ENCODE measurements around the gene PITRM1.
A peak's percentile ranks its signal among the peaks of the same experiment; 100 is the strongest.
"Not testable (repeated sequence)": the region's sequence is repeated elsewhere in the genome, so short reads cannot be mapped to it uniquely, and the experiment has no call there.

The PITRM1 gene

DNA sequence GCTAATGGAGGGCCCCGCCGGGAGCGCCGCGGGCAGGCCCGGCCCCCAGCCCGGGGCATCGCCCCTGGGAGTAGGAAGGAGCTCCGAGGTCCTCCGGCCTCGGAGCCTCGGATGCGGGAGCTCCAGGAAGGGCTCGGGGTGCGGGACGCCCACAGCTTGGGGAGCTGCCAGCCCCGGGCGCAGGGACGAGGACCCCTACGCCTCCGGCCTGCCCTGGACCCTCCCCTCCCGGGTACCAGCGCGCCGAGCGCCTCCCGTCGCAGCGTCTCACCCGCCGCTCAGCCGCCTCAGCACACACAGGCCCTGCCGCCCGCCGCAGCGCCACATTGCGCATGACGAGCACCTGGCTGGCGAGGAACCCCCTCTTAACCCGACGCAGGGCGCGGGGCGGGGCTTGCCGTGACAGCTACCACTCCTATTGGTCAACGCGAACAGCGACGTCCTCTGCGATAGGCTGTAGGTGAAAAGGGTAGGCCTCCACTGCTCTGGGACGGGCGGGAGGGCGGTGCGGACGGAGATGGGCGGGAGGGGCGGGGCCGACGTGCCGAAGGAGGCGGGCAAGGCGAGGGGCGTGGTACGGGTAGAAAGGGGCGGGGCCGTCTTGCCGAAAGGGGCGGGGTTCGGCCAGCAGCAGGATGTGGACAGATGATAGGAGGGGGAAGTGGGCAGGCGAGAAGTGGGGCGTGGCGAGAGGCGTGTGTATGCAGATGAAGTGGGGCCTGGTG is at the start of gene PITRM1:
PITRM1 (minus strand) TSS at position 337 of the 725 bp plus-strand sequence; CDS start at position 327, 10 bp downstream.
- DNase-seq = peak; percentile 99

DNA sequence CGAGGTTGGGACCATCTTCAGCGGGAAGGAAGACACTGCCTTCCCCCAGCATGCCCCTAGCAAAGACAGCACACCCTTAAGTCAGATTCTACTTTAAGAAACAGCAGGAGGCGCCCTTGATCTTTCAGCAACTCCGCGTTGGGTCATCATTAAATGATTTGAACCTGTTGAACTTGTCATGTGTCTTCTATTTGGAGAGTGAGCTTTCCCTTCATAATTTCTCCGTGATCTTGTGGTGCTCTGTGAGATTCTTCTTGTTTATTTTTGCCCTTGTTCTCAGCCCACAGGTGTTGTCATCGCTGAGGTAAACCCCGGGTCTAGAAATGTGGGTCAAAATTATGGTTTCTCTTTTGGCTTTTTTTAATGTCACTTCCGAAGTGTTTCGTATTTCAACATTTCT is 49.5 kb upstream of the PITRM1 start:
- DNase-seq = no peak

GRCh38 chr10:3221601-3222000 is 49.0 kb upstream of the PITRM1 start:
- DNase-seq = not testable (repeated sequence)

DNA sequence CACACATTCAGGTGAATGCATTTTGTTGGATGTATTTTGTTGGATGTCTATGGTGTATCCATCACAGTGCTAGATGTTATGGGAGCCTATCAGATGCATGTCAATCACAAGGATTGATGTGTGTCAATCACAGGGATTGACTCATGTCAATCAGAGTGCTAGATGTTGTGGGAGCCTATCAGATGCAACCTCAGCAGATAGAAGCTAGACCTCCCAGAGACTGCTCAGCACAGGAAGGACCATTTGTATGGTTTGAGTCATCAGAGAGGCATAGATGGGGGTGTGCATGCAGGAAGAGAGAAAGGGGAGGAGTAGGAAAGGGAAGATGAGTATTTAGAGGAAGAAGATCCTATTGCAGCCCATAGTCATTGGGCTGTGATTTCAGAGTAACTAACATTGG is 48.3 kb upstream of the PITRM1 start:
- DNase-seq = no peak

DNA sequence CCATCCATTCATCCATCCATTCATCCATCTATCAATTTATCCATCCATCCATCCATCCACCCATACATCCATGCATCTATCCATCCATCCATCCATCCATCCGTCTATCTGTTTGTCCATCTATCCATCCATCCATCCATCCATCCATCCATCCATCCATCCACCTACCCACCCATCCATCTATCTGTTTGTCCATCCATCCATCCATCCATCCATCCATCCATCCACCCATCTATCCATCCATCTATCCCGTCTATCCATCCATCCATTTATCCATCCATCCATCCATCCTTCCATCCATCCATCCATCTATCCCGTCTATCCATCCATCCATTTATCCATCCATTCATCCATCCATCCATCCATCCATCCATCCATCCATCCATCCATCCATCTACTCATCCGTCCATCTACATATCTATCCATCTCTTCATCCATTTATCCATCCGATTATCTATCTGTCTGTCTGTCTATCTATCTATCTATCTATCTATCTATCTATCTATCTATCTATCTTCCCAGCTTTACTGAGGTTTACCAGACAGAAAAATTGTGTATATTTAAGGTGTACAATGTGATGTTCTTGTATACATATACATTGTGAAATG is 46.5 kb upstream of the PITRM1 start:
- DNase-seq = not testable (repeated sequence)

- DNase-seq = no peak
Measured at GRCh38 chr10:3217853-3218252, 45.3 kb upstream of the PITRM1 start.

GRCh38 chr10:3217301-3217700 is 44.7 kb upstream of the PITRM1 start:
- DNase-seq = no peak

DNA sequence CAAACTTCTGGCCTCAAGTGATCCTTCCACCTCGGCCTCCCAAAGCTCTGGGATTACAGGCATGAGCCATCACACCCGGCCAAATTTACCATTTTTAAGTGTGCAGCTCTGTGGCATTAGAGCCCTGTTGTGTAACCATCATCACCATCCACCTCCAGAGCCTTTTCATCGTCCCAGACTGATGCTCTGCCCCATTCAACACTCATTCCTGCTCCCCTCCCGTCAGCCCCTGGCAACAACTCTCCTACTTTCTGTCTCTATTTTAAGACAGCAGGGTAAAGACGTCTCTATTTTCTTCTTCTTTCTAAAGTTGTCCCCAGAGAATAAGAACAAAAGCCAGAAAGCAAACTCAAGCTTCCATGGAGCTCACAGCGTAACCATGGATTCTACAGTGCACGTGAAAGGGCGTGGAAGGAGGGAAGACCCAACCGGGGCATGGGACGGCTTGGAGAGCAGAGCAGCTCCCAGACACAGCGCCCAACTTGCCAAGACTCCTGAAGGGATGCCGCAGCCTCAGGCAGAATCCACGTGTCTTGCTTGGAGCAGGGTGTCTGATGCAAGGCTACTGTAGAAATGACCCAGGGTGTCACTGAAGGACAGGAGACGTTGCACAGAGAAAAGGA is 42.7 kb upstream of the PITRM1 start:
- DNase-seq = no peak

DNA sequence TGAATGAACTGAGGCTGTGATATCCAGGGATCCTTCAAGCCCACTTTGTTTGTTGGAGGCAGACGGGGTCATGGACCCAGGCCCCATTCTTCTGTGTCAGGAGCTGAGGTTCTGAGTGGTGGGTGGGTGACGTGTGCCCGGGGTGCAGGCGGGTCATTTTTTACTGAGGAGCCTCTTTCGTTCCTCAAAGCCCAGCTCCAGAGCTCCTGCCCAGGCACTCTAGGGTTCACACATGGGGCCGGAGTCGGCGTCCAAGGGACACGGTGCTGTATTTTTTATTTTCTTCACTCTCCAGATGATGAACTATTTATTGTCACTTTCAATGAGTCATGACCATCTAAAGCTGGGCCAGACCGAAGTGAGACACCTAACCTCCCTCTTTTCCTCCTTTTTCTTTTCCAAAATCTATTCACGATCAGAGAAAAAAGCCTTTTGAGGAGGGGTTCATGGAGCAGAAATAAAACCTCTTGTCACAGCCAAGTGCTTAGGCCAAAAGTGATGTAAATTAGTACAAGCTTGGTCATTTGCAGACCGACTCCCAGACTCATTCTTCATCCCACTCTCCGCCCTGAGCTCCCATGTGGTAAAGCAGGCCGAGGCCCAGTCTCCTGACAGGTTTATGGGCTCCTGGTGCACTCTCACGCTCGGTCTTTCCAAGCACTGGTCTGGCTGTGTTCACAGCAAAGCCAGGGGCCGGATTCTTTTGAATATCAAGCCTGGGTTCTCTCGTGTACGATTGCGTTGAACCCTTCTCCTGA is 41.4 kb upstream of the PITRM1 start:
- DNase-seq = no peak

- no peak for DNase-seq
Measured at GRCh38 chr10:3213208-3213607, 40.6 kb upstream of the PITRM1 start.

GRCh38 chr10:3210251-3210877 is 37.8 kb upstream of the PITRM1 start:
- DNase-seq = no peak

DNA sequence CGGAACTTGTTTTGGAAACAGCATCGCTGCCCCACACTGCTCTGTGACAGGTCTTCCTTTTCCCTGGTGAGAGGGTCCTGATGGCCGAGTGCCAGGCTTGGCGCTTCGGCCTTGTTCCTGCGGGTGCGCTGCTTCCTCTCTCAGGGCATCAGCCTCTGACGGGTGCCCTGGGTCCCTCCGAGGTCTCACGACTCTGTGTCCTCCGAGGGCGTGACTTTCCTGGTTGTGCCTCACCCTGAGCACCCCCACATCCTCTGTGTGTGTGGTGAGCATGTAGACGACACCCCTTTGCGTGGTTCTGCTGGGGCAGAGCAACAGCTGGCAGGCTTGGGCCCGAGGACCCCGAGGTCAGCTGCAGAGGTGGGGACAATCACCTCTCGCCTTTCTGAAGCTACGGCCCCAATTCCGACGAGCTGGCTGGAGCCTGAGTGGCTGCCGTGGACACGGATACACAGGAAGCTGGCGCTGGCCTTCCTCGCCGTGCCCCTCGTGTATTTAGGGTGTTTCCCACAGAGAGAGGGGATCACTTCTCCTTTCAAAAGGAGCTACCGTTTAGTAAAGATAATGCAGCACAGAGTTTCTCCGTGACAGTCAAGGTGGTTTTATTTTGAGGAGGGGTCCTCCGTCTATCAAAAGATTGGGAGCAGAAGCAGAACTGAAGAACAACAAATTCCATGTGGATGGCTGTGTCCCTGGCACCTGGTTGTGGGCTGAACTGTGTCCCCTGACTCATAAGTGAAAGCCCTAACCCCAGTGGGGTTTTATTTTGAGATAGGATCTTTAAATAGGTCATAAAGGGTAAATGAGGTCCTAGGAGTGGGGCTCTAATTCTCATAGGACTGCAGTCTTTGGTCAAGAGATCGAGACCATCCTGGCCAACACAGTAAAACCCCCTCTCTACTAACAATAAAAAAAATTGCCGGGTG is 36.2 kb upstream of the PITRM1 start:
- no peak for DNase-seq

- DNase-seq = no peak
Measured at GRCh38 chr10:3207351-3207750, 34.8 kb upstream of the PITRM1 start.

DNA sequence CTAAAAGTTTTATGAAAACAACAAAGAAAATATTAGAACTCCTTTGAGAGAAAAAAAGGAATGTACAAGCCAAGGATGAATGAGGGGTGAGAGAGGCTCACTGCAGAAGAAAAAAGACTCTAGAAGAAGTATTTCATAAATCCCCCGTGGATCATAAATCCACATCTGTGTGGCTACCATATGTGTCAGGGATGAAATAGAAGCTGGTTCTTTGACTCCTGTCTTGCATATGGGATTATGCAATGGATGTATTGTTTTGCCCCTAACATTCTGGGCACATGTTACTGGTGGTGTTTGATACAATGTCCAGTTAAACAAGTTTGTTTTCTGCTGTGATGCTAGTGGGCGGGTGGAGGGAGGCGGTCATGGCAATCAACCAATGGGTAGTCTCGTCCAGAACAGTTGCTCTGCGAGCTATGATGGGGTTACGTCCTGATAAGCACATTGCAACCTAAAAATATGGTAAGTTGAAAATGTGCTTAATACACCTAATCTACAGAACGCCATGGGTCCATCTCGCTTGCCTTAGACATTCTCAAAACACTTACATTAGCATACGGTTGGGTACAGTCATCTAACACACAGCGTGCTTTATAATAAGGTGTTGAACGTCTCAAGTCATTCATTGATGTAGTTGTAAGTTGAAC is 34.1 kb upstream of the PITRM1 start:
- no peak for DNase-seq

GRCh38 chr10:3203972-3204371 is 31.4 kb upstream of the PITRM1 start:
- DNase-seq = no peak

GRCh38 chr10:3203016-3203811 is 30.6 kb upstream of the PITRM1 start:
- DNase-seq = no peak

GRCh38 chr10:3201796-3202195 is 29.2 kb upstream of the PITRM1 start:
- no peak for DNase-seq

DNA sequence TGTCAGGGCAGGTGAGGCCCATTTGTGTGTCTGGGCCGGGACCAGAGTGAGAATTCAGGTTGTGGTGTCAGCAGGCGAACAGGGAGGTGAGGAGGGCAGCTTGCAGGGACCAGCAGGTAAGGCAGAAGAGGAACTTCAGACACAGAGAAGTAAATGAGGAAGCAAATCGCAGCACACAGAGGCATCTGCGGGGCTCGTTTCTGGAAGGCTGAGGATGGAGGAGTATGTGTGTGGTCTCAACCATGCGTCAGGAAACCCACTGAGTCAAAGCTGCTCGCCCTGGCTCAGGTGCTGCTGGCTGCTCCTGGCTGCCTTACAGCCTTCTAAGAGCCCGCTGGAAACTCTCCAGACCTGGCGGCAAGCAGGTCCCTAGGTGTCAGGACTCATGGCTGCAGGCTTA is 26.9 kb upstream of the PITRM1 start:
- DNase-seq = no peak

- DNase-seq = no peak
Measured at GRCh38 chr10:3198900-3199299, 26.3 kb upstream of the PITRM1 start.

DNA sequence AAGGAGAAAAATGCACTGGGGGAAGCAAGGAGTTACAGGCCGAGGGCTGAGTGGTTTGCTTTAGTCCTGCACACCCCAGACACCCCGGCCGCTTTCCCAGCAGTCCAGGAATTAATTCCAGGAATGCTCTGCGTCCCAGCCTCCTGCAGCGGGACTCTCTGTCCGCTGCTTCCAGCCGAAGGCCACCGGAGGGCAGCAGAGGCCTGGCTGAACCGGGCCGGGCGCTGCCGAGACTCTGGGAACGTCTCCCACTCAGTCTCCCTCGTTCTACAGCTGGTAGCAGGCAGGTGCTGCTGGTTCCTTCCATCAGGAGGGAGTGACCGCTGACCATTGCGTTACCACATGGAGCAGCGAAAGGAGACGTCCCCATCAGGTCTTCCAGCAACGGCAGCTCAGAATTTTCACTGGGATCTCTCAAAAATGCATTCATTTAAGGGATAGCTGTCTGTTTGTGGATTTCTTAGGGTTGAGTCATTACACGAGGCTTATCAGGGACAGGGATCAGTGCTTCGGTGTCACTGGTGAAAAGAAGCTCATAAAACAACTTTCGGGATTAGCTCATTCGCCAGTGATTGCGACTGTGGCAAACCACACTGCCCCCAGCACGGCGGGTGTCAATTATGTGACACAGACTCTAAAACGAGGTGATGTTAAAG is 24.9 kb upstream of the PITRM1 start:
- peak; percentile 90 for DNase-seq

All from activated CD4-positive, alpha-beta T cell treated with anti-CD3 and anti-CD28 coated beads for 48 hours (primary cell).